ENCODE measurements around the gene RPL12.
A peak's percentile ranks its signal among the peaks of the same experiment; 100 is the strongest.

The RPL12 gene

GRCh38 chr9:127399736-127400269 is 51.4 kb downstream of the RPL12 start:
- H3K4me3 ChIP-seq (ENCODE audit: low read depth, low read length), result no peak overlapping the region
- no peak overlapping the region for H3K9ac ChIP-seq (ENCODE audit: low read depth, low read length)
- H3K27ac ChIP-seq (ENCODE audit: low read depth, low read length), result no peak overlapping the region
- no peaks in the 10 kb centered on the region for H3K9me3 ChIP-seq (ENCODE audit: control insufficient read depth, insufficient read depth, low read length)
- peaks cover 29% of the 10 kb centered on the region for H3K36me3 ChIP-seq (ENCODE audit: control insufficient read depth, insufficient read depth, low read length)
- peaks cover 11% of the 10 kb centered on the region; the same call in 1 of the 2 replicates for H3K4me1 ChIP-seq (ENCODE audit: control insufficient read depth, insufficient read depth, low read length)
- peaks cover 11% of the 10 kb centered on the region; the same call in 1 of the 2 replicates for H3K27me3 ChIP-seq (ENCODE audit: control insufficient read depth, insufficient read depth, low read length)

DNA sequence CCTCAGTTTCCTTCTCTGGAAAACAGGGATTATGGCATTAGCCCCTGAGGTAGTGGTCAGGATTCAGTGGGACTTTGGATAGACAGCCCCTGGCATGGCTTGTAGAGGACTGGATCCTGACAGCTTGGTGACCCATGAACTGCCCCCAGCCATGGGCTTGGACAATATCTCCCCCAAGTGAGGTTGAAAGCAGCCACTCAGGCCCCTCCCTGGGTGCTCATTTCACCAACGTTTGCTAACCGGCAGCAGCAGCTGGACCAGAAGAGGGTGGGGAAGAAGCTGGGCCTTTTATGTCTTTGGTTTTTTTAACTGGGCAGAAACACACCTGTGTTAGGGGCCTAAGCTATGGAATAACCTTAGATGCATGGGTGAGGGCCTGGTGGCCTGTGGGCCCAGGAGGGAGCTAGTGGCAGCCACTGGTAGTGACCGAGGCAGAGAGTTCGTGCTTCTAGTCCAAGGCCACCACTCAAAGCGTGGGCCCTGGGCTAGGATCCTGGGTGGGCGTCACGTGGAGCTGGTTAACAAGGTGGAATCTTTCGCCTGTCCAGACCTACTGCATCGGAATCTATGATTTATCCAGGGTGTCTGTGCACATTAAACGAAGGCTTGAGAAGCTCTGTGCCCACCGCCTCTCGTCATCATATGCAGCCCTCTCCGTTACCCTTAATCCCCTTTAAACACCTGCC is 52.3 kb downstream of the RPL12 start:
- H3K27ac ChIP-seq (ENCODE audit: low read depth, low read length), result no peak overlapping the region
- H3K4me1 ChIP-seq (ENCODE audit: control insufficient read depth, insufficient read depth, low read length), result peaks cover 11% of the 10 kb centered on the region; the same call in 1 of the 2 replicates
- no peak overlapping the region for H3K9ac ChIP-seq (ENCODE audit: low read depth, low read length)
- H3K27me3 ChIP-seq (ENCODE audit: control insufficient read depth, insufficient read depth, low read length), result peaks cover 11% of the 10 kb centered on the region; the same call in 1 of the 2 replicates
- peaks cover 22% of the 10 kb centered on the region for H3K36me3 ChIP-seq (ENCODE audit: control insufficient read depth, insufficient read depth, low read length)
- H3K9me3 ChIP-seq (ENCODE audit: control insufficient read depth, insufficient read depth, low read length), result no peaks in the 10 kb centered on the region
- H3K4me3 ChIP-seq (ENCODE audit: low read depth, low read length), result peak overlapping the region; percentile 76; the same call in 1 of the 2 replicates

- Histone ChIP-seq H3K4me1 (ENCODE audit: control insufficient read depth, insufficient read depth, low read length) (peaks cover 11% of the 10 kb centered on the region; the same call in 1 of the 2 replicates), H3K27ac (ENCODE audit: low read depth, low read length) (no peak overlapping the region), H3K9me3 (ENCODE audit: control insufficient read depth, insufficient read depth, low read length) (no peaks in the 10 kb centered on the region), H3K9ac (ENCODE audit: low read depth, low read length) (no peak overlapping the region), H3K36me3 (ENCODE audit: control insufficient read depth, insufficient read depth, low read length) (peaks cover 19% of the 10 kb centered on the region; the same call in 1 of the 2 replicates), H3K4me3 (ENCODE audit: low read depth, low read length) (peak overlapping the region; percentile 76), H3K27me3 (ENCODE audit: control insufficient read depth, insufficient read depth, low read length) (peaks cover 11% of the 10 kb centered on the region; the same call in 1 of the 2 replicates)
Observed at GRCh38 chr9:127398275-127398647, 52.9 kb downstream of the RPL12 start.
